Measurements from ENCODE around the gene FIG4. TPM values are rescaled to one million over a fixed set of nuclear protein-coding genes. Genes with fewer than 3 reads are reported as not detected.

Gene FIG4
- total RNA-seq, 5 donors from 2014 or later (not counting 1 experiment from before 2014, with no cell fraction given) = 10.5 to 13.5 (median 11.5) TPM

- H3K36me3 Mint-ChIP-seq = peaks cover 69% of the 10 kb centered on the region
- Histone ChIP-seq H3K4me1 (ENCODE audit: control insufficient read depth in 1 of 2, extremely low read depth in 1 of 2, insufficient read depth in 2 of 2, low read length in 2 of 2) (no peaks in the 10 kb centered on the region), H3K9me3 (no peaks in the 10 kb centered on the region), H3K4me3 (ENCODE audit: control insufficient read depth in 1 of 2, extremely low read depth in 1 of 2, low read length in 1 of 2) (no peak overlapping the region), H3K27me3 (replicated peaks in 1 of 2; ENCODE audit: control insufficient read depth in 2 of 2, extremely low read depth in 1 of 2, insufficient read depth in 2 of 2, low read length in 1 of 2) (no peaks in the 10 kb centered on the region), H3K36me3 (ENCODE audit: control insufficient read depth in 2 of 2, extremely low read depth in 1 of 2, insufficient read depth in 1 of 2, low read length in 1 of 2) (peaks cover 0 to 18% of the 10 kb centered on the region in 2 donors), H3K27ac (ENCODE audit: low read length) (no peak overlapping the region)
- H3K27ac Mint-ChIP-seq = no peak overlapping the region
- no peak overlapping the region for H3K4me3 Mint-ChIP-seq
- WGBS (ENCODE audit: insufficient coverage) = 100% methylated on average over 1 of the region's 3 CpGs
- H3K4me1 Mint-ChIP-seq = no peaks in the 10 kb centered on the region
- POLR2A ChIA-PET = no interaction called here
- no peak for DNase-seq
- no peaks in the 10 kb centered on the region for H3K9me3 Mint-ChIP-seq
- no peak for ATAC-seq (replicated peaks in 1 of 4)
- H3K27me3 Mint-ChIP-seq = no peaks in the 10 kb centered on the region
- CTCF ChIA-PET = no interaction called here
These were observed 108.6 kb downstream of the FIG4 start for GRCh38 chr6:109799664-109800063.

- no peak overlapping the region for H3K27ac ChIP-seq (ENCODE audit: low read length)
- H3K36me3 ChIP-seq (ENCODE audit: control insufficient read depth in 2 of 2, extremely low read depth in 1 of 2, insufficient read depth in 1 of 2, low read length in 1 of 2) = peaks cover 0 to 18% of the 10 kb centered on the region in 2 donors
- POLR2A ChIA-PET = no interaction called here
- H3K27me3 Mint-ChIP-seq = no peaks in the 10 kb centered on the region
- H3K4me3 Mint-ChIP-seq = no peak overlapping the region
- H3K4me3 ChIP-seq (ENCODE audit: control insufficient read depth in 1 of 2, extremely low read depth in 1 of 2, low read length in 1 of 2) = no peak overlapping the region
- CTCF ChIA-PET = no interaction called here
- H3K36me3 Mint-ChIP-seq = peaks cover 68% of the 10 kb centered on the region
- H3K4me1 Mint-ChIP-seq = no peaks in the 10 kb centered on the region
- DNase-seq (no peak), ATAC-seq (replicated peaks in 1 of 4) (no peak)
- H3K9me3 Mint-ChIP-seq = no peaks in the 10 kb centered on the region
- H3K9me3 ChIP-seq = no peaks in the 10 kb centered on the region
- H3K27me3 ChIP-seq (replicated peaks in 1 of 2; ENCODE audit: control insufficient read depth in 2 of 2, extremely low read depth in 1 of 2, insufficient read depth in 2 of 2, low read length in 1 of 2) = no peaks in the 10 kb centered on the region
- no CpG with 5 or more reads among the region's 2 CpGs for WGBS (ENCODE audit: insufficient coverage)
- no peak overlapping the region for H3K27ac Mint-ChIP-seq
- H3K4me1 ChIP-seq (ENCODE audit: control insufficient read depth in 1 of 2, extremely low read depth in 1 of 2, insufficient read depth in 2 of 2, low read length in 2 of 2) = no peaks in the 10 kb centered on the region
These were observed 109.7 kb downstream of the FIG4 start for GRCh38 chr6:109800771-109801170.

GRCh38 chr6:109801794-109802193 is 110.7 kb downstream of the FIG4 start:
- no peaks in the 10 kb centered on the region for H3K27me3 Mint-ChIP-seq
- no CpG with 5 or more reads among the region's 2 CpGs for WGBS (ENCODE audit: insufficient coverage)
- Histone ChIP-seq H3K36me3 (ENCODE audit: control insufficient read depth in 2 of 2, extremely low read depth in 1 of 2, insufficient read depth in 1 of 2, low read length in 1 of 2) (peaks cover 0 to 17% of the 10 kb centered on the region in 2 donors), H3K4me3 (ENCODE audit: control insufficient read depth in 1 of 2, extremely low read depth in 1 of 2, low read length in 1 of 2) (no peak overlapping the region), H3K27ac (ENCODE audit: low read length) (no peak overlapping the region), H3K27me3 (replicated peaks in 1 of 2; ENCODE audit: control insufficient read depth in 2 of 2, extremely low read depth in 1 of 2, insufficient read depth in 2 of 2, low read length in 1 of 2) (no peaks in the 10 kb centered on the region), H3K4me1 (ENCODE audit: control insufficient read depth in 1 of 2, extremely low read depth in 1 of 2, insufficient read depth in 2 of 2, low read length in 2 of 2) (no peaks in the 10 kb centered on the region), H3K9me3 (no peaks in the 10 kb centered on the region)
- no peak overlapping the region for H3K27ac Mint-ChIP-seq
- ChIA-PET CTCF (no interaction called here), POLR2A (no interaction called here)
- DNase-seq = no peak
- peaks cover 64% of the 10 kb centered on the region for H3K36me3 Mint-ChIP-seq
- H3K9me3 Mint-ChIP-seq = peaks cover 0 to 3% (median 0%) of the 10 kb centered on the region in 3 donors
- H3K4me3 Mint-ChIP-seq = no peak overlapping the region
- no peaks in the 10 kb centered on the region for H3K4me1 Mint-ChIP-seq
- ATAC-seq (replicated peaks in 1 of 4) = no peak

GRCh38 chr6:109804020-109804419 is 112.9 kb downstream of the FIG4 start:
- ChIA-PET CTCF (no interaction called here), POLR2A (no interaction called here)
- Histone ChIP-seq H3K9me3 (no peaks in the 10 kb centered on the region), H3K4me1 (ENCODE audit: control insufficient read depth in 1 of 2, extremely low read depth in 1 of 2, insufficient read depth in 2 of 2, low read length in 2 of 2) (no peaks in the 10 kb centered on the region), H3K36me3 (ENCODE audit: control insufficient read depth in 2 of 2, extremely low read depth in 1 of 2, insufficient read depth in 1 of 2, low read length in 1 of 2) (peaks cover 0 to 11% of the 10 kb centered on the region in 2 donors), H3K27ac (ENCODE audit: low read length) (no peak overlapping the region), H3K27me3 (replicated peaks in 1 of 2; ENCODE audit: control insufficient read depth in 2 of 2, extremely low read depth in 1 of 2, insufficient read depth in 2 of 2, low read length in 1 of 2) (no peaks in the 10 kb centered on the region), H3K4me3 (ENCODE audit: control insufficient read depth in 1 of 2, extremely low read depth in 1 of 2, low read length in 1 of 2) (no peak overlapping the region)
- H3K9me3 Mint-ChIP-seq = peaks cover 0 to 3% (median 0%) of the 10 kb centered on the region in 3 donors
- WGBS (ENCODE audit: insufficient coverage) = 71% methylated on average over 1 of the region's 1 CpG
- ATAC-seq (replicated peaks in 1 of 4) (no peak), DNase-seq (no peak)
- no peak overlapping the region for H3K4me3 Mint-ChIP-seq
- H3K36me3 Mint-ChIP-seq = peaks cover 63% of the 10 kb centered on the region
- no peak overlapping the region for H3K27ac Mint-ChIP-seq
- H3K27me3 Mint-ChIP-seq = no peaks in the 10 kb centered on the region
- H3K4me1 Mint-ChIP-seq = no peaks in the 10 kb centered on the region

GRCh38 chr6:109807881-109808280 is 116.8 kb downstream of the FIG4 start:
- POLR2A ChIA-PET = no interaction called here
- CTCF ChIA-PET = no interaction called here

GRCh38 chr6:109808837-109809236 is 117.7 kb downstream of the FIG4 start:
- WGBS (ENCODE audit: insufficient coverage) = no CpG with 5 or more reads among the region's 1 CpG
- H3K27me3 Mint-ChIP-seq = no peaks in the 10 kb centered on the region

More at GRCh38 chr6:109807881-109808280, 116.8 kb downstream of the FIG4 start:
- Mint-ChIP-seq H3K4me3 (no peak overlapping the region), H3K27me3 (no peaks in the 10 kb centered on the region), H3K27ac (no peak overlapping the region), H3K36me3 (peaks cover 49% of the 10 kb centered on the region), H3K9me3 (peaks cover 0 to 3% (median 0%) of the 10 kb centered on the region in 3 donors), H3K4me1 (no peaks in the 10 kb centered on the region)
- H3K4me1 ChIP-seq (ENCODE audit: control insufficient read depth in 1 of 2, extremely low read depth in 1 of 2, insufficient read depth in 2 of 2, low read length in 2 of 2) = no peaks in the 10 kb centered on the region
- DNase-seq = no peak
- H3K4me3 ChIP-seq (ENCODE audit: control insufficient read depth in 1 of 2, extremely low read depth in 1 of 2, low read length in 1 of 2) = no peak overlapping the region
- no peaks in the 10 kb centered on the region for H3K36me3 ChIP-seq (ENCODE audit: control insufficient read depth in 2 of 2, extremely low read depth in 1 of 2, insufficient read depth in 1 of 2, low read length in 1 of 2)
- ATAC-seq (replicated peaks in 1 of 4) = no peak
- H3K27me3 ChIP-seq (replicated peaks in 1 of 2; ENCODE audit: control insufficient read depth in 2 of 2, extremely low read depth in 1 of 2, insufficient read depth in 2 of 2, low read length in 1 of 2) = no peaks in the 10 kb centered on the region
- no peaks in the 10 kb centered on the region for H3K9me3 ChIP-seq
- no peak overlapping the region for H3K27ac ChIP-seq (ENCODE audit: low read length)

GRCh38 chr6:109815054-109815453 is 124.0 kb downstream of the FIG4 start:
- Mint-ChIP-seq H3K4me1 (no peaks in the 10 kb centered on the region), H3K9me3 (no peaks in the 10 kb centered on the region), H3K27me3 (no peaks in the 10 kb centered on the region), H3K27ac (no peak overlapping the region), H3K4me3 (no peak overlapping the region), H3K36me3 (peaks cover 48% of the 10 kb centered on the region)
- H3K27me3 ChIP-seq (replicated peaks in 1 of 2; ENCODE audit: control insufficient read depth in 2 of 2, extremely low read depth in 1 of 2, insufficient read depth in 2 of 2, low read length in 1 of 2) = no peaks in the 10 kb centered on the region
- WGBS (ENCODE audit: insufficient coverage) = 90% methylated on average over 4 of the region's 4 CpGs
- no peaks in the 10 kb centered on the region for H3K4me1 ChIP-seq (ENCODE audit: control insufficient read depth in 1 of 2, extremely low read depth in 1 of 2, insufficient read depth in 2 of 2, low read length in 2 of 2)
- no peak overlapping the region for H3K27ac ChIP-seq (ENCODE audit: low read length)
- H3K36me3 ChIP-seq (ENCODE audit: control insufficient read depth in 2 of 2, extremely low read depth in 1 of 2, insufficient read depth in 1 of 2, low read length in 1 of 2) = peaks cover 0 to 5% of the 10 kb centered on the region in 2 donors
- CTCF ChIA-PET = no interaction called here
- no peak overlapping the region for H3K4me3 ChIP-seq (ENCODE audit: control insufficient read depth in 1 of 2, extremely low read depth in 1 of 2, low read length in 1 of 2)
- no peaks in the 10 kb centered on the region for H3K9me3 ChIP-seq
- DNase-seq (no peak), ATAC-seq (replicated peaks in 1 of 4) (no peak)
- POLR2A ChIA-PET = no interaction called here

More at GRCh38 chr6:109808837-109809236, 117.7 kb downstream of the FIG4 start:
- no peak overlapping the region for H3K4me3 ChIP-seq (ENCODE audit: control insufficient read depth in 1 of 2, extremely low read depth in 1 of 2, low read length in 1 of 2)
- H3K36me3 ChIP-seq (ENCODE audit: control insufficient read depth in 2 of 2, extremely low read depth in 1 of 2, insufficient read depth in 1 of 2, low read length in 1 of 2) = peaks cover 0 to 5% of the 10 kb centered on the region in 2 donors
- Mint-ChIP-seq H3K4me1 (no peaks in the 10 kb centered on the region), H3K4me3 (no peak overlapping the region), H3K27ac (no peak overlapping the region), H3K9me3 (peaks cover 0 to 3% (median 0%) of the 10 kb centered on the region in 3 donors), H3K36me3 (peaks cover 51% of the 10 kb centered on the region)
- no peaks in the 10 kb centered on the region for H3K4me1 ChIP-seq (ENCODE audit: control insufficient read depth in 1 of 2, extremely low read depth in 1 of 2, insufficient read depth in 2 of 2, low read length in 2 of 2)
- POLR2A ChIA-PET = no interaction called here
- ATAC-seq (replicated peaks in 1 of 4) = no peak
- H3K27ac ChIP-seq (ENCODE audit: low read length) = no peak overlapping the region
- no peaks in the 10 kb centered on the region for H3K27me3 ChIP-seq (replicated peaks in 1 of 2; ENCODE audit: control insufficient read depth in 2 of 2, extremely low read depth in 1 of 2, insufficient read depth in 2 of 2, low read length in 1 of 2)
- H3K9me3 ChIP-seq = no peaks in the 10 kb centered on the region
- no peak for DNase-seq
- CTCF ChIA-PET = interaction anchor here in 1 of 2 donors (0.6 kb wide), 1 partner anchor 49 kb away, joined by 4 read pairs; no protein-coding TSS in a partner anchor
